GM10248 (cell line): ENCODE data around the gene NOTCH3.

Source experiments
- CTCF ChIA-PET: fragments of 300-600 bp; sonication (Branson Sonifier 250); formaldehyde crosslinking; extraction: SDS; loops from one replicate; lab custom pipeline; 2021; ENCODE audit warnings: antibody characterized with exemption; lab: Yijun Ruan, JAX
- POLR2A ChIA-PET: fragments of 350-650 bp; sonication (Branson Sonifier 250); formaldehyde crosslinking; extraction: SDS; loops from one replicate; lab custom pipeline; 2020; ENCODE audit warnings: antibody characterized with exemption; lab: Yijun Ruan, JAX
- DNase-seq: peaks from one replicate; pipeline ENCODE4 v3.0.0; 2012; ENCODE audit errors: extremely low spot score
- CTCF ChIP-seq: IDR thresholded peaks from 2 replicates; pipeline ENCODE4 v1.5.1; 2012; ENCODE audit warnings: mild to moderate bottlenecking, low read depth; ENCODE audit errors: extremely low read depth, missing control alignments, control extremely low read depth

The NOTCH3 gene

DNA sequence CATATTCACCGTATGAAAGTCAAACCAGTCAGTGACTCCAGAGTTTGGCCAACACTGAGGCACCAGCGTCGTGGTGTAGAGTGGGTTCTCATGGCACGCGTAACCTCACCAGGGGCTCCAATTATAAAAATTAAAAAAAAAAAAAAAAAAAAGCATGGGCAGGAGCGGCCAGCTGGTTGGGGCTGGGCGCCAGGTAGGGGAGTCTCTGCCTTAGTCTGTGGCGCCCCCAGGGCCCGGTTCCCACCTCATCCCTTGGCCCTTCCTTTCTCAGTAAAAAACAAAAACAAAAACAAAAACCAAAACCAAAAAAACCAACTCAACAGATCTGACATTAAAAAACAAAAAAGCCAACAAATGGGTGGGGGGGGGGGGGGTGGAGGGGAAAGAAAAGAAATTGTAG, 36.1 kb upstream of the NOTCH3 start:
- ChIA-PET CTCF (no interaction called here), POLR2A (no interaction called here)
- no peak for DNase-seq
- TF ChIP-seq CTCF, result no peak

GRCh38 chr19:15235781-15236180, 35.0 kb upstream of the NOTCH3 start:
- CTCF ChIA-PET, result interaction anchor here (0.8 kb wide), 1 partner anchor 12 kb away, joined by 3 read pairs; no protein-coding TSS in a partner anchor
- no peak for TF ChIP-seq CTCF
- no peak for DNase-seq
- POLR2A ChIA-PET, result no interaction called here

GRCh38 chr19:15234431-15235130, 33.8 kb upstream of the NOTCH3 start:
- no peak for DNase-seq
- ChIA-PET POLR2A (no interaction called here), CTCF (no interaction called here)
- TF ChIP-seq CTCF, result no peak

DNA sequence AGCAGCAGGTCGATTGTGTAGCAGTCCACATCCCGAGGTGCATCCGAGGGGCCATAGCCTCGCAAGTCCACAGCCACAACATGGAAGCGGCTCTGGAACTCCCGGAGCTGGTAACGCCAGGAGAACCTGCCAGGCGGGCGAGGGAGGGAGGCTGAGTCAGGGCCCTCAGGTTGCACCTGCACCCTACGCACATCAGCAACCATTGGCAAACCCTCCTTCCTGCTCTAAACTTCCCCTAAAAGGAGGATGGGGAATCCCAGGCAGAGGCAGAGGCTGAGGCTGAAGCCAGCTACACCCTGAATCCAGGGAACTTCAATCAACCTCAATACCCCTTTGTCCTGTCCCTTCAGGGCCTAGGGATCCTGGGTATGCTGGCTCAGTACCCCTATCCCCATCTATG, 30.5 kb upstream of the NOTCH3 start:
- ChIA-PET CTCF (no interaction called here), POLR2A (no interaction called here)
- TF ChIP-seq CTCF, result no peak
- no peak for DNase-seq

DNA sequence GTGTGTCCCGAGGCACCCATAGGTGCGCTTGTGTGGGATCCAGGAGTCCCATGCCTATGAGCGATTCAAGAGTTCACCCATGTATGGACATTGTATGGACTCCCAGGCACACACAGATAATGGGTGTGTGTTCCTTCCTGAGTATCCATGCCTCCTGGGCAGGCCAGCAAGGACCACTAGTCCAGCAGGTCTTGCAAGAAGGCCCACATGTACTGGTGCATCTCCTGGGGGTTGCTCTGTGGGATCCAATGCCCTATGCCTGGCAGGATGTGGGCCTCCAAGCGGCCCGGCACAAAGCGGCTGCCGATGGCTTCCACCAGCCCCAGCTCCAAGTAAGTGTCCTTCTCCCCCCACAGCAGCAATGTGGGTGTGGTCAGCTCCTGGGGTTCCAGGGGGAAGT, 26.5 kb upstream of the NOTCH3 start:
- DNase-seq, result no peak
- POLR2A ChIA-PET, result no interaction called here
- TF ChIP-seq CTCF, result no peak
- CTCF ChIA-PET, result no interaction called here

DNA sequence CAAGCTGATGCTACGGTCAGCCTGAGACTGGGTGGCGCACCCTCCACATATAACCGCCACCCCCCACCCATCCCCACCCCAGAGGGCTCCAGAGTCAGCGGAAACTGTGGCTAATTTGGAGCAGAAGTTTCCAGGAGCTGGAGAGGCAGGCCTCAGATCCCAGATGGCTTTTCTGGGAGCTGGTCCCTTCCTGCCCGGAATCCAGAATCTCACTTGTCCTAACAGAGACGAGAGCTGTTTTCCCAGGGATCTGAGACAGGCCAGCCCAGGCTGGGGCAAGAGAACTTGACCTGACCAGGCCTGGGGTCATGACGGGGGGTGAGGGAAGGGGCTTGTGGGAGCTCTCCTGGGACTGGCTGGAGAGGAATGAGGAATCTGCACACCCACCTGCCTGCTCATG, 25.0 kb upstream of the NOTCH3 start:
- DNase-seq, result no peak
- TF ChIP-seq CTCF, result no peak
- ChIA-PET POLR2A (interaction anchor here (0.6 kb wide), 1 partner anchor 107 kb away, joined by 7 read pairs; no protein-coding TSS in a partner anchor), CTCF (interaction anchor here (2.0 kb wide), 1 partner anchor 14 kb away, joined by 4 read pairs; no protein-coding TSS in a partner anchor)
